T-cell (primary cell): ENCODE data around the gene KLF7. TPM values are rescaled to one million over a fixed set of nuclear protein-coding genes. Genes with fewer than 3 reads are reported as not detected.

Experiments used
- ATAC-seq, 4 experiments: fragments of 200-7000 bp in 3 of 4; fragments of 150-1000 bp in 1 of 4; cut with Tn5 transposase; replicated peaks in 1 of 4; 1 replicate in 3 of 4; 2 replicates in 1 of 4; pipeline ENCODE4 v1.10.0; 2021; ENCODE audit warnings: moderate library complexity in 3 of 4, mild to moderate bottlenecking in 2 of 4, moderate number of reproducible peaks in 1 of 4
- CTCF ChIA-PET, 2 donors: fragments of 300-600 bp; sonication (Branson Sonifier 250); formaldehyde crosslinking; loops; one replicate each; lab custom pipeline; 2022; ENCODE audit warnings: antibody characterized with exemption in 2 of 2; lab: Charles Lee
- POLR2A ChIA-PET, 2 donors: fragments of 300-600 bp; sonication (Branson Sonifier 250); formaldehyde crosslinking; loops; one replicate each; lab custom pipeline; 2022; ENCODE audit warnings: antibody characterized with exemption in 2 of 2; lab: Charles Lee
- DNase-seq, 35 experiments: peaks; one replicate each; pipeline versions ENCODE4 v3.0.0 to v3.0.0-alpha.2; 2013 to 2023
- H3K27ac ChIP-seq: one replicate; pipeline ENCODE4 v1.5.1; 2013; ENCODE audit warnings: low read length
- H3K27me3 ChIP-seq, 2 experiments: replicated peaks in 1 of 2; 1 replicate in 1 of 2; 2 replicates in 1 of 2; pipeline versions ENCODE4 v1.6.1 to v1.7.0; 2013; ENCODE audit warnings: low read length in 1 of 2, mixed read lengths in 1 of 2; ENCODE audit not compliant: control insufficient read depth in 2 of 2, insufficient read depth in 2 of 2; ENCODE audit errors: extremely low read depth in 1 of 2
- H3K36me3 ChIP-seq, 2 donors: 1 replicate in 1 of 2; 2 replicates in 1 of 2; pipeline versions ENCODE4 v1.6.1 to v1.7.0; 2013; ENCODE audit warnings: low read length in 1 of 2; ENCODE audit not compliant: control insufficient read depth in 2 of 2, insufficient read depth in 1 of 2; ENCODE audit errors: extremely low read depth in 1 of 2
- H3K4me1 ChIP-seq, 2 experiments: 1 replicate in 1 of 2; 2 replicates in 1 of 2; pipeline versions ENCODE4 v1.6.1 to v1.7.0; 2013; ENCODE audit warnings: low read length in 2 of 2, mixed read lengths in 1 of 2; ENCODE audit not compliant: insufficient read depth in 2 of 2, control insufficient read depth in 1 of 2; ENCODE audit errors: extremely low read depth in 1 of 2
- H3K4me3 ChIP-seq, 2 donors: 1 replicate in 1 of 2; 2 replicates in 1 of 2; pipeline versions ENCODE4 v1.5.1 to v1.7.0; 2013; ENCODE audit warnings: mild to moderate bottlenecking in 2 of 2, low read length in 1 of 2, moderate library complexity in 1 of 2; ENCODE audit not compliant: control insufficient read depth in 1 of 2; ENCODE audit errors: extremely low read depth in 1 of 2
- H3K9me3 ChIP-seq: 2 replicates; pipeline ENCODE4 v1.7.0; 2013
- H3K27ac Mint-ChIP-seq, 2 donors: one replicate each; pipeline ENCODE4 v1.8.0; 2020 to 2021; ENCODE audit warnings: mild to moderate bottlenecking in 2 of 2, mixed read lengths in 2 of 2
- H3K27me3 Mint-ChIP-seq, 2 donors: one replicate each; pipeline ENCODE4 v1.8.0; 2021 to 2022; ENCODE audit warnings: mixed read lengths in 2 of 2
- H3K36me3 Mint-ChIP-seq: one replicate; pipeline ENCODE4 v1.8.0; 2021; ENCODE audit warnings: mixed read lengths
- H3K4me1 Mint-ChIP-seq, 3 donors: one replicate each; pipeline ENCODE4 v1.8.0; 2020 to 2022; ENCODE audit warnings: mixed read lengths in 3 of 3, mild to moderate bottlenecking in 1 of 3
- H3K4me3 Mint-ChIP-seq, 3 donors: one replicate each; pipeline ENCODE4 v1.8.0; 2020 to 2022; ENCODE audit warnings: mild to moderate bottlenecking in 3 of 3, mixed read lengths in 3 of 3, moderate library complexity in 3 of 3
- H3K9me3 Mint-ChIP-seq, 3 donors: one replicate each; pipeline ENCODE4 v1.8.0; 2020 to 2022; ENCODE audit warnings: mixed read lengths in 3 of 3
- WGBS: methylation state at CpG from one replicate; pipeline ENCODE4 v1.1.5; 2013; ENCODE audit warnings: missing lambda C conversion rate; ENCODE audit not compliant: insufficient coverage; 5-methylcytosine and 5-hydroxymethylcytosine counted together
- total RNA-seq, 35 experiments: library from RNA in 6 of 35; stranded (reverse) in 6 of 35; fragments of 120-200 nt in 1 of 35; gene quantifications; one replicate each; pipeline versions ENCODE4 v1.2.1 to v1.2.4 and lab custom pipeline; 2013 to 2026

The KLF7 gene
- total RNA-seq, 5 donors from 2014 or later (not counting 1 experiment from before 2014, with no cell fraction given): 56.8 to 90.6 (median 65.7) TPM

DNA sequence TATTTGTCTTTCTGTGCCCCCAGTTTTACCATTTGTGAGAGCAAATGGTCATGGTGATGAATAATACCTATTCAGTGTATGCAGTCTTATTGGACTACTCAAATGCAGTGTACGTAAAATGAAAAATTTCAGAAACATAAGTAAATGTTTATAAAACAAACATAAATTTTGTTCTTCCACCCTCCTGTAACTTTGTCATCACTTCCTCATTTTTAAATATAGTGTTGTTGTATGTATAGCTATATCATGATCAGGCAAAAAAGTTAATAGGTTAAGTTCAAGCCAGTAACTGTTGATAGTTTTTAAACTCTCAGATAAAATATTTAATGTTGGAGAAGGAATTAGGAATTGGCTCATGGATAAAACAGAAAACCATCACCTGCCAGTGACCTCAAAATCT, 93.2 kb downstream of the KLF7 start:
- Mint-ChIP-seq H3K36me3 (no peaks in the 10 kb centered on the region), H3K9me3 (no peaks in the 10 kb centered on the region), H3K4me3 (no peak overlapping the region), H3K27me3 (peaks cover 5 to 7% of the 10 kb centered on the region in 2 donors), H3K4me1 (peaks cover 26 to 37% (median 32%) of the 10 kb centered on the region in 3 donors), H3K27ac (no peak overlapping the region)
- no CpG with 5 or more reads among the region's 1 CpG for WGBS
- no peak overlapping the region for H3K27ac ChIP-seq
- H3K4me3 ChIP-seq: no peak overlapping the region
- no peaks in the 10 kb centered on the region for H3K27me3 ChIP-seq
- no peak for ATAC-seq
- no peaks in the 10 kb centered on the region for H3K9me3 ChIP-seq
- DNase-seq: no peak
- H3K4me1 ChIP-seq: peaks cover 10 to 12% of the 10 kb centered on the region in 2 experiments
- H3K36me3 ChIP-seq: no peaks in the 10 kb centered on the region
- ChIA-PET CTCF (interaction anchor here in 1 of 2 donors (0.6 kb wide), 1 partner anchor 11 kb away, joined by 3 read pairs; no protein-coding TSS in a partner anchor), POLR2A (interaction anchor here in 1 of 2 donors (0.5 to 1.1 kb wide), 3 partner anchors 95 to 191 kb away, joined by 3 to 5 read pairs (median 3); no protein-coding TSS in a partner anchor)

DNA sequence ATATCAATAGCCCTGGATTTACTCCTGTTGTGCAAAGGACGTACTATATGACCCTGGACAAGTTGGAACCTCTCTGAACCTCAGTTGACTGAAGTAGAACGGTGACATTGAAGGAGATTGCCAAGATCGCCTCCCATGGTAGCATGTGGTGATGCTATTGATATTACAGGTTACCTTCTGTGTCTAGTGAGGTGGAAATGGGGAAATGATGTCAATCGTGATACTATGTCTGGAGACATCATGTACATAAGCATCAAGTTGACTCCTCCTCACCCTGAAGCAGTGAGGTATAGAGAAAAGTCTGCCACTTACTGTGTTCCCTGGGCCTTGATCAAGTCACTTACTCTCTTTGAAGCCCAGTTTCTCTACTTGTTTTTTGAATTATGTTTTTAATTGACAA, 93.9 kb downstream of the KLF7 start:
- Histone ChIP-seq H3K36me3 (no peaks in the 10 kb centered on the region), H3K27ac (no peak overlapping the region), H3K27me3 (no peaks in the 10 kb centered on the region), H3K9me3 (no peaks in the 10 kb centered on the region), H3K4me3 (no peak overlapping the region), H3K4me1 (peaks cover 10 to 12% of the 10 kb centered on the region in 2 experiments)
- peaks cover 26 to 37% (median 32%) of the 10 kb centered on the region in 3 donors for H3K4me1 Mint-ChIP-seq
- H3K4me3 Mint-ChIP-seq: no peak overlapping the region
- no peak overlapping the region for H3K27ac Mint-ChIP-seq
- no peaks in the 10 kb centered on the region for H3K9me3 Mint-ChIP-seq
- peak in 1 of 4 experiments; percentile 31 for ATAC-seq
- CTCF ChIA-PET: no interaction called here
- WGBS: 100% methylated on average over 2 of the region's 4 CpGs
- H3K27me3 Mint-ChIP-seq: peaks cover 5 to 7% of the 10 kb centered on the region in 2 donors
- no peak for DNase-seq
- POLR2A ChIA-PET: no interaction called here
- no peaks in the 10 kb centered on the region for H3K36me3 Mint-ChIP-seq

DNA sequence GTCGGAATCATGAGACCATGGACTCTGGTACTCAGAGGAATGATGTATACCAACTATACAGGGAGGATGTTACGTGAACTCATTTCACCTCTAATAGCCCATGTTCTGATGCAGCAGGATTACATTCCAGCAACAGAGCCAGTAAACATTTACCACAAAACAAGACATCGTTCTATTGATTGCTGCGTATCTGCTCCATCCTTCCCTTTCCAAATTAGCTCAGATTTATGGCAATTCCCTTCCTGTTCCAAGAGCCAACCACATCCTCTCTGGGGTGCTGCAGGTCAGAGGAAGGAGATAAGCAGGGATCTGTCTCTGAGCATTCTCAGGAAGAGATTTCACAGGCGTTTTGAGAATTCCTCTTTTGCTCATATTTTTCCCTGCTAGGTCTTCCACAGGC, 98.3 kb downstream of the KLF7 start:
- Histone ChIP-seq H3K27me3 (no peaks in the 10 kb centered on the region), H3K9me3 (no peaks in the 10 kb centered on the region), H3K4me1 (no peaks in the 10 kb centered on the region), H3K27ac (no peak overlapping the region), H3K36me3 (no peaks in the 10 kb centered on the region), H3K4me3 (no peak overlapping the region)
- ChIA-PET POLR2A (no interaction called here), CTCF (no interaction called here)
- H3K36me3 Mint-ChIP-seq: no peaks in the 10 kb centered on the region
- DNase-seq: no peak
- peaks cover 5 to 7% of the 10 kb centered on the region in 2 donors for H3K27me3 Mint-ChIP-seq
- no peak overlapping the region for H3K27ac Mint-ChIP-seq
- H3K9me3 Mint-ChIP-seq: no peaks in the 10 kb centered on the region
- WGBS: 83% methylated on average over 2 of the region's 5 CpGs
- H3K4me1 Mint-ChIP-seq: peaks cover 0 to 5% (median 3%) of the 10 kb centered on the region in 3 donors
- H3K4me3 Mint-ChIP-seq: no peak overlapping the region
- ATAC-seq: no peak

DNA sequence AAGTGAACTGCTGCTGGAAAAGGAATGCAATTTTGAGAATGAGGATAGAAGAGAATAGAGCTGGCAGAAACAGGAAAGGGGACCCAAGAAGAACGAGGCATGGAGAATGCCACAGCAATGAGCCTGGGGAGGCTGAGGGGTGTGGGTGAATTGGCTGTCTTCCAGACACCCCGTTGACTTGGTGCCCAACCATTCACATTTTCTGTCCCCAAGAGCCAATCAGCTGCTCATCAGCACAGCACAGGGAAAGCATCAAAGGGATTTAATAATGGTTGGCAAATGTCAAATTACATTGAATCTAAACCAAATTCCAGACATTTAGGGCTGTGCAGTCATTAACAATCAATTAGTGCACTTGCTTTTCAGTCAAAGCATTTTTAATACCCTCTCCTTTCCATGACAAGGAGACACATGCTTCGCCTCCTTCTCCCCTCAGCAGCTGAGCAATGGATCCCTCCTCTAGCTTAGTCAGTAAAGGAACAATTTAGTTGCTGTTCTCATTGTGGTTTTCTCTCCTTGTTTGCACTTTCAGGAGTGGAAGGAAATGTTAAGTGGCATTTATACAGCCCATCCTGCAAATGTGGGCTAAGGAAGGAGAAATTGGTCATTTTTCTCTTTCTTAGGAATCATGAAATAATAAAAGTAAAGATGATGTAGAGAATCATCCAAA, 98.8 kb downstream of the KLF7 start:
- Mint-ChIP-seq H3K36me3 (no peaks in the 10 kb centered on the region), H3K27ac (no peak overlapping the region), H3K4me1 (peaks cover 0 to 5% (median 0%) of the 10 kb centered on the region in 3 donors), H3K9me3 (no peaks in the 10 kb centered on the region), H3K4me3 (no peak overlapping the region), H3K27me3 (peaks cover 5 to 7% of the 10 kb centered on the region in 2 donors)
- ChIA-PET CTCF (no interaction called here), POLR2A (no interaction called here)
- no peak overlapping the region for H3K4me3 ChIP-seq
- no CpG with 5 or more reads among the region's 3 CpGs for WGBS
- ATAC-seq (no peak), DNase-seq (no peak)
- no peaks in the 10 kb centered on the region for H3K27me3 ChIP-seq
- no peaks in the 10 kb centered on the region for H3K4me1 ChIP-seq
- no peaks in the 10 kb centered on the region for H3K36me3 ChIP-seq
- no peak overlapping the region for H3K27ac ChIP-seq
- no peaks in the 10 kb centered on the region for H3K9me3 ChIP-seq

DNA sequence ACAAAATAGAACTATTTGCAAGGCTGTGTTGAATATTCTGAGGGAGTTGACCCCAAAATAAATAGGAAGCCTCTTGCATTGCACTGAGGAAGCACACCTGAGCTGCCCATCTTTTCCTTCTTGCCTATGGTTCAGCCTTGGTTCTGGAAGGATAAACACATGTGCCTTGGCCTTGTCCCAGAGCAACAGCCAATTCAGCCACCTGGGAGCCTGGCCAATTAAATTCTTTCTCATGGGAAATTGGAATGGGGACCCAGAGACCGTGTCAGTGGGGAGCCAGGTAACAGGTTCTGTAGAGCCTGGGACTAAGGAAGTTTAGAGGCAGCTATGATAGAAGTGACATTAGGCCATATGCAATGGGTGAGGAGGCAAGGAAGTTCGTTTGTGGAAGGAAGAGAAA, 99.6 kb downstream of the KLF7 start:
- H3K9me3 Mint-ChIP-seq: no peaks in the 10 kb centered on the region
- DNase-seq: no peak
- H3K27ac ChIP-seq: no peak overlapping the region
- H3K27ac Mint-ChIP-seq: no peak overlapping the region
- no peak for ATAC-seq
- no peak overlapping the region for H3K4me3 ChIP-seq
- H3K36me3 Mint-ChIP-seq: no peaks in the 10 kb centered on the region
- H3K4me1 Mint-ChIP-seq: peaks cover 0 to 5% (median 0%) of the 10 kb centered on the region in 3 donors
- WGBS: 80% methylated on average over 1 of the region's 2 CpGs
- H3K27me3 ChIP-seq: no peaks in the 10 kb centered on the region
- POLR2A ChIA-PET: no interaction called here
- no peak overlapping the region for H3K4me3 Mint-ChIP-seq
- H3K4me1 ChIP-seq: no peaks in the 10 kb centered on the region
- no peaks in the 10 kb centered on the region for H3K36me3 ChIP-seq
- CTCF ChIA-PET: no interaction called here
- no peaks in the 10 kb centered on the region for H3K9me3 ChIP-seq
- H3K27me3 Mint-ChIP-seq: peaks cover 7 to 9% of the 10 kb centered on the region in 2 donors

DNA sequence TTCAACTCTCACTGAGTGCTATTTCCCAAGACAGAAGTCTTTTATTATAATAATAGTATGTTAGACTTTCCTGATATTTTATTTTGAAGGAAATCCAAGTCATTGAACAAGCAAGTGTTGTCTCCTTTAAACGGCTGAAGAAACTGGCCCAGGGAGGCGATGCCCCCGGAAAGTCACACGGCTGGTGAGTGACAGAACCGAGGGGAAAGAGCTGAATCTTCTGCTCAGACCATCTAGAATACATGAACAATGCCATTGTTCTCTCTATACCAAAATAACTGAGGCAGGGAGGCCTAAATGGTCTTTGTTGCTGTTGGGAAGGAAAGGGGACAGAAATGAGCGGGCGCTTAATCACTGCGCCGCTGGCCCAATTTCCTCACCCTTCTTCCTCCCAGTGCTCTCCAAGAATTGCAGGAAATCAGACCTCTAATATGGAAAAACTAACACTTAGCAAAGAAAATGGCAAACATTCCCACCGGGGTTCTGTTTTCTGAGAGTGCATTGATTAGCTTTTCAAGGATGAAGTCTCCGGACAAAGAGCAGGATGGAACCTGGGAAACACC, 101.5 kb downstream of the KLF7 start:
- H3K4me3 Mint-ChIP-seq: no peak overlapping the region
- ChIA-PET CTCF (no interaction called here), POLR2A (no interaction called here)
- H3K4me1 ChIP-seq: no peaks in the 10 kb centered on the region
- no peaks in the 10 kb centered on the region for H3K9me3 ChIP-seq
- H3K4me1 Mint-ChIP-seq: peaks cover 0 to 5% (median 0%) of the 10 kb centered on the region in 3 donors
- no peaks in the 10 kb centered on the region for H3K36me3 ChIP-seq
- no peaks in the 10 kb centered on the region for H3K36me3 Mint-ChIP-seq
- no peak for ATAC-seq
- no peaks in the 10 kb centered on the region for H3K27me3 ChIP-seq
- peaks cover 3 to 6% of the 10 kb centered on the region in 2 donors for H3K27me3 Mint-ChIP-seq
- no peak overlapping the region for H3K27ac Mint-ChIP-seq
- no peak for DNase-seq
- no peak overlapping the region for H3K4me3 ChIP-seq
- H3K9me3 Mint-ChIP-seq: no peaks in the 10 kb centered on the region
- no peak overlapping the region for H3K27ac ChIP-seq
- 100% methylated on average over 3 of the region's 11 CpGs for WGBS
